H9 (cell line): ENCODE data around the gene CDH4. TPM values are rescaled to one million over a fixed set of nuclear protein-coding genes. Genes with fewer than 3 reads are reported as not detected.

Experiments
- DNase-seq: peaks from one replicate; pipeline ENCODE4 v3.0.0-alpha.2; 2017
- H2AFZ ChIP-seq: one replicate; pipeline ENCODE4 v1.6.1; 2013; ENCODE audit warnings: mild to moderate bottlenecking, low read length, control low read depth, moderate library complexity
- H2AK5ac ChIP-seq: 2 replicates; pipeline ENCODE4 v1.6.1; 2013; ENCODE audit warnings: low read length, control low read depth, mixed read lengths; ENCODE audit not compliant: insufficient read length
- H2BK120ac ChIP-seq: one replicate; pipeline ENCODE4 v1.6.1; 2013; ENCODE audit warnings: low read depth, mild to moderate bottlenecking, low read length, control low read depth, inconsistent platforms; ENCODE audit not compliant: poor library complexity, severe bottlenecking
- H2BK12ac ChIP-seq: 2 replicates; pipeline ENCODE4 v1.6.1; 2013; ENCODE audit warnings: low read length, control low read depth, mixed read lengths, low read depth; ENCODE audit not compliant: insufficient read length
- H2BK15ac ChIP-seq: 2 replicates; pipeline ENCODE4 v1.6.1; 2013; ENCODE audit warnings: low read depth, low read length, control low read depth
- H2BK20ac ChIP-seq: one replicate; pipeline ENCODE4 v1.6.1; 2013; ENCODE audit warnings: low read depth, mild to moderate bottlenecking, low read length, control low read depth, inconsistent platforms; ENCODE audit not compliant: poor library complexity, severe bottlenecking
- H2BK5ac ChIP-seq: 2 replicates; pipeline ENCODE4 v1.6.1; 2013; ENCODE audit warnings: low read length, control low read depth, mixed read lengths; ENCODE audit not compliant: insufficient read length
- H3K14ac ChIP-seq: 2 replicates; pipeline ENCODE4 v1.6.1; 2013; ENCODE audit warnings: low read length, control low read depth; ENCODE audit not compliant: insufficient read depth
- H3K18ac ChIP-seq: 2 replicates; pipeline ENCODE4 v1.6.1; 2013; ENCODE audit warnings: low read depth, mild to moderate bottlenecking, mixed read lengths, low read length, control low read depth; ENCODE audit not compliant: insufficient read length
- H3K23ac ChIP-seq: 2 replicates; pipeline ENCODE4 v1.6.1; 2013; ENCODE audit warnings: low read length, control low read depth, mixed read lengths, low read depth; ENCODE audit not compliant: insufficient read length
- H3K23me2 ChIP-seq: 2 replicates; pipeline ENCODE4 v1.6.1; 2013; ENCODE audit warnings: low read depth, mild to moderate bottlenecking, mixed read lengths, low read length, control low read depth; ENCODE audit not compliant: insufficient read length, poor library complexity, severe bottlenecking
- H3K27ac ChIP-seq: 2 replicates; pipeline ENCODE4 v1.5.1; 2013; ENCODE audit warnings: low read length, control low read depth, mixed read lengths, low read depth; ENCODE audit not compliant: insufficient read length
- H3K27me3 ChIP-seq: 2 replicates; pipeline ENCODE4 v1.6.1; 2013; ENCODE audit warnings: low read length, control low read depth, inconsistent platforms; ENCODE audit not compliant: insufficient read depth
- H3K4ac ChIP-seq: 2 replicates; pipeline ENCODE4 v1.6.1; 2013; ENCODE audit warnings: low read depth, mild to moderate bottlenecking, control low read depth, inconsistent platforms, low read length, moderate library complexity
- H3K4me1 ChIP-seq: 2 replicates; pipeline ENCODE4 v1.6.1; 2013; ENCODE audit warnings: low read length, control low read depth, inconsistent platforms; ENCODE audit not compliant: insufficient read depth
- H3K4me2 ChIP-seq: 2 replicates; pipeline ENCODE4 v1.6.1; 2013; ENCODE audit warnings: low read length, control low read depth, mixed read lengths; ENCODE audit not compliant: insufficient read length, insufficient read depth
- H3K56ac ChIP-seq: 2 replicates; pipeline ENCODE4 v1.6.1; 2013; ENCODE audit warnings: low read depth, mild to moderate bottlenecking, mixed read lengths, low read length, control low read depth; ENCODE audit not compliant: insufficient read length
- H3K79me1 ChIP-seq: 2 replicates; pipeline ENCODE4 v1.6.1; 2013; ENCODE audit warnings: low read depth, mild to moderate bottlenecking, moderate library complexity, low read length, control low read depth, inconsistent platforms; ENCODE audit not compliant: insufficient read depth, poor library complexity, severe bottlenecking
- H3K79me2 ChIP-seq: 2 replicates; pipeline ENCODE4 v1.6.1; 2013; ENCODE audit warnings: low read length, control low read depth, inconsistent platforms; ENCODE audit not compliant: insufficient read depth
- H3K9ac ChIP-seq: 2 replicates; pipeline ENCODE4 v1.6.1; 2013; ENCODE audit warnings: low read length, control low read depth, mixed read lengths; ENCODE audit not compliant: insufficient read length; ENCODE audit errors: extremely low read depth
- H3K9me3 ChIP-seq: one replicate; pipeline ENCODE4 v1.6.1; 2013; ENCODE audit warnings: low read depth, low read length, inconsistent platforms; ENCODE audit not compliant: control insufficient read depth
- H3T11ph ChIP-seq: one replicate; pipeline ENCODE4 v1.6.1; 2013; ENCODE audit warnings: mild to moderate bottlenecking, low read length, control low read depth, inconsistent platforms
- H4K20me1 ChIP-seq: one replicate; pipeline ENCODE4 v1.6.1; 2013; ENCODE audit not compliant: control insufficient read depth, insufficient read length, insufficient read depth
- H4K5ac ChIP-seq: 2 replicates; pipeline ENCODE4 v1.6.1; 2013; ENCODE audit warnings: low read depth, mild to moderate bottlenecking, mixed read lengths, low read length, control low read depth; ENCODE audit not compliant: insufficient read length
- H4K8ac ChIP-seq: replicated peaks from 2 replicates; pipeline ENCODE4 v1.6.1; 2013; ENCODE audit warnings: low read length, control low read depth, mixed read lengths, low read depth; ENCODE audit not compliant: insufficient read length
- H4K91ac ChIP-seq: 2 replicates; pipeline ENCODE4 v1.6.1; 2013; ENCODE audit warnings: low read depth, mild to moderate bottlenecking, moderate library complexity, mixed read lengths, low read length, control low read depth; ENCODE audit not compliant: insufficient read length
- H3K27ac Mint-ChIP-seq, 3 experiments: 2 replicates in 2 of 3; 3 replicates in 1 of 3; pipeline ENCODE4 v1.8.0; 2020 to 2021; ENCODE audit warnings: mixed read lengths in 3 of 3, mild to moderate bottlenecking in 1 of 3, moderate library complexity in 1 of 3
- H3K27me3 Mint-ChIP-seq: 2 replicates; pipeline ENCODE4 v1.8.0; 2021; ENCODE audit warnings: low read depth, mild to moderate bottlenecking, moderate library complexity, mixed read lengths
- H3K36me3 Mint-ChIP-seq, 3 experiments: 2 replicates in 2 of 3; 3 replicates in 1 of 3; pipeline ENCODE4 v1.8.0; 2020 to 2021; ENCODE audit warnings: low read depth in 3 of 3, mixed read lengths in 3 of 3; ENCODE audit not compliant: insufficient read depth in 1 of 3
- H3K4me1 Mint-ChIP-seq, 2 experiments: 2 replicates each; pipeline ENCODE4 v1.8.0; 2020; ENCODE audit warnings: mixed read lengths in 2 of 2
- H3K4me3 Mint-ChIP-seq, 2 experiments: 2 replicates in 1 of 2; 3 replicates in 1 of 2; pipeline ENCODE4 v1.8.0; 2020 to 2021; ENCODE audit warnings: mild to moderate bottlenecking in 2 of 2, mixed read lengths in 2 of 2, moderate library complexity in 1 of 2
- H3K9me3 Mint-ChIP-seq, 2 experiments: 2 replicates in 1 of 2; 3 replicates in 1 of 2; pipeline ENCODE4 v1.8.0; 2020; ENCODE audit warnings: mild to moderate bottlenecking in 2 of 2, mixed read lengths in 2 of 2, moderate library complexity in 1 of 2
- WGBS: extraction: QIAGEN DNeasy Blood & Tissue Kit; methylation state at CpG from one replicate; pipeline ENCODE4 v1.1.7; 2013; ENCODE audit warnings: missing lambda C conversion rate, low lambda C conversion rate, mixed read lengths; ENCODE audit not compliant: insufficient read length; ENCODE audit errors: extremely low coverage; 5-methylcytosine and 5-hydroxymethylcytosine counted together
- total RNA-seq: library from RNA; stranded (reverse); gene quantifications from 2 replicates; pipeline ENCODE4 v1.2.1, GENCODE V29; 2021
- TF ChIP-seq, protein P1 (sequence below): fragments of 200-600 bp; sonication (generic); conservative IDR thresholded peaks from 3 replicates; pipeline ENCODE4 v1.8.0; 2021; ENCODE audit warnings: antibody characterized with exemption, mild to moderate bottlenecking

Gene CDH4
- total RNA-seq, 1 experiment from 2014 or later = 3.0 TPM

GRCh38 chr20:61845233-61845671 is 593.2 kb downstream of the CDH4 start:
- no peak overlapping the region for H2BK20ac ChIP-seq
- H3T11ph ChIP-seq = no peak overlapping the region
- H2AFZ ChIP-seq = no peak overlapping the region
- H2BK15ac ChIP-seq = no peak overlapping the region
- no peak overlapping the region for H4K91ac ChIP-seq
- H4K20me1 ChIP-seq = no peaks in the 10 kb centered on the region
- no peaks in the 10 kb centered on the region for H3K79me1 ChIP-seq
- no peak overlapping the region for H2BK12ac ChIP-seq
- H2AK5ac ChIP-seq = no peak overlapping the region
- no peaks in the 10 kb centered on the region for H3K79me2 ChIP-seq
- TF ChIP-seq, protein P1, sequence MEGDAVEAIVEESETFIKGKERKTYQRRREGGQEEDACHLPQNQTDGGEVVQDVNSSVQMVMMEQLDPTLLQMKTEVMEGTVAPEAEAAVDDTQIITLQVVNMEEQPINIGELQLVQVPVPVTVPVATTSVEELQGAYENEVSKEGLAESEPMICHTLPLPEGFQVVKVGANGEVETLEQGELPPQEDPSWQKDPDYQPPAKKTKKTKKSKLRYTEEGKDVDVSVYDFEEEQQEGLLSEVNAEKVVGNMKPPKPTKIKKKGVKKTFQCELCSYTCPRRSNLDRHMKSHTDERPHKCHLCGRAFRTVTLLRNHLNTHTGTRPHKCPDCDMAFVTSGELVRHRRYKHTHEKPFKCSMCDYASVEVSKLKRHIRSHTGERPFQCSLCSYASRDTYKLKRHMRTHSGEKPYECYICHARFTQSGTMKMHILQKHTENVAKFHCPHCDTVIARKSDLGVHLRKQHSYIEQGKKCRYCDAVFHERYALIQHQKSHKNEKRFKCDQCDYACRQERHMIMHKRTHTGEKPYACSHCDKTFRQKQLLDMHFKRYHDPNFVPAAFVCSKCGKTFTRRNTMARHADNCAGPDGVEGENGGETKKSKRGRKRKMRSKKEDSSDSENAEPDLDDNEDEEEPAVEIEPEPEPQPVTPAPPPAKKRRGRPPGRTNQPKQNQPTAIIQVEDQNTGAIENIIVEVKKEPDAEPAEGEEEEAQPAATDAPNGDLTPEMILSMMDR = no peak
- Mint-ChIP-seq H3K27ac (no peak overlapping the region), H3K4me3 (no peak overlapping the region), H3K27me3 (peaks cover 53% of the 10 kb centered on the region), H3K9me3 (peaks cover 7 to 9% of the 10 kb centered on the region in 2 experiments), H3K4me1 (peaks cover 0 to 8% of the 10 kb centered on the region in 2 experiments; a peak in 2 of 4 replicates), H3K36me3 (peaks cover 0 to 6% (median 3%) of the 10 kb centered on the region in 3 experiments; a peak in 4 of 7 replicates)
- no peak overlapping the region for H3K4ac ChIP-seq
- no peak overlapping the region for H3K4me2 ChIP-seq
- no peak overlapping the region for H3K27ac ChIP-seq
- H4K5ac ChIP-seq = no peak overlapping the region
- H3K23ac ChIP-seq = no peak overlapping the region
- no peak overlapping the region for H4K8ac ChIP-seq
- H3K23me2 ChIP-seq = no peaks in the 10 kb centered on the region
- H3K9me3 ChIP-seq = peaks cover 7% of the 10 kb centered on the region
- H3K56ac ChIP-seq = no peak overlapping the region
- H3K18ac ChIP-seq = no peak overlapping the region
- no CpG with 5 or more reads among the region's 19 CpGs for WGBS
- no peak overlapping the region for H2BK120ac ChIP-seq
- H3K9ac ChIP-seq = no peak overlapping the region
- DNase-seq = no peak
- no peak overlapping the region; the same call in 1 of the 2 replicates for H3K14ac ChIP-seq
- no peak overlapping the region for H2BK5ac ChIP-seq
- no peaks in the 10 kb centered on the region for H3K4me1 ChIP-seq
- H3K27me3 ChIP-seq = peaks cover 2% of the 10 kb centered on the region; the same call in 1 of the 2 replicates
